CD4-positive, alpha-beta T cell treated with Interferon gamma for 1 hour (primary cell): ENCODE data around the gene THBS1.

ENCODE experiments used
- DNase-seq: peaks from one replicate; pipeline ENCODE4 v3.0.0-alpha.2; 2020

THBS1 gene

GRCh38 chr15:39589815-39590644 lies 9.2 kb downstream of the THBS1 start:
- DNase-seq, result no peak

DNA sequence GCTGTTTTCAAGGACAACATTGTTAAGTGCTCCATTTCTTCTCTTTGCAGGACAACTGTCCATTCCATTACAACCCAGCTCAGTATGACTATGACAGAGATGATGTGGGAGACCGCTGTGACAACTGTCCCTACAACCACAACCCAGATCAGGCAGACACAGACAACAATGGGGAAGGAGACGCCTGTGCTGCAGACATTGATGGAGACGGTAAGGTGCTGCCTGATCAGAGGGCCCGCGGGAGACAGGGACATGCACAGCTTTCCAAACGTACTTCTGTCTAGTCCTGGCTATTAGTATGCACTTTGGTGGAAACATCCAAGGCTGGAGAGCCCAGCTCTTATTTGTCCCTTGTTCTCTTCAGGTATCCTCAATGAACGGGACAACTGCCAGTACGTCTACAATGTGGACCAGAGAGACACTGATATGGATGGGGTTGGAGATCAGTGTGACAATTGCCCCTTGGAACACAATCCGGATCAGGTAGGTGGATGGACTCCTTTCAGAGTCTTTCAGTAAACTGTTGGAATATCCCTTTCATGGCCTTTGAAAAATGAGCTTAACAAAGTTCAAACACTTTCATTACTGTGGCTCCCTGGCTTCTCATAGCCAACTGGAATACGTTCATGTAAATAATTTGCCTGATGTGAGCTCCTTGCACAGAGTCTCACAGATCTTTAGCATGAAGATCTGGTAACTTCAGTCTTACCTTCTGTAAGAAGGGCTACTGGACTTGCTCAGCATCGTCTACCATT lies 10.4 kb downstream of the THBS1 start:
- DNase-seq, result no peak

- no peak for DNase-seq
These were observed 11.0 kb downstream of the THBS1 start for GRCh38 chr15:39591896-39592315.

- DNase-seq, result no peak
These were observed 11.6 kb downstream of the THBS1 start for GRCh38 chr15:39592500-39592899.

GRCh38 chr15:39593071-39593655 lies 12.3 kb downstream of the THBS1 start:
- DNase-seq, result no peak

DNA sequence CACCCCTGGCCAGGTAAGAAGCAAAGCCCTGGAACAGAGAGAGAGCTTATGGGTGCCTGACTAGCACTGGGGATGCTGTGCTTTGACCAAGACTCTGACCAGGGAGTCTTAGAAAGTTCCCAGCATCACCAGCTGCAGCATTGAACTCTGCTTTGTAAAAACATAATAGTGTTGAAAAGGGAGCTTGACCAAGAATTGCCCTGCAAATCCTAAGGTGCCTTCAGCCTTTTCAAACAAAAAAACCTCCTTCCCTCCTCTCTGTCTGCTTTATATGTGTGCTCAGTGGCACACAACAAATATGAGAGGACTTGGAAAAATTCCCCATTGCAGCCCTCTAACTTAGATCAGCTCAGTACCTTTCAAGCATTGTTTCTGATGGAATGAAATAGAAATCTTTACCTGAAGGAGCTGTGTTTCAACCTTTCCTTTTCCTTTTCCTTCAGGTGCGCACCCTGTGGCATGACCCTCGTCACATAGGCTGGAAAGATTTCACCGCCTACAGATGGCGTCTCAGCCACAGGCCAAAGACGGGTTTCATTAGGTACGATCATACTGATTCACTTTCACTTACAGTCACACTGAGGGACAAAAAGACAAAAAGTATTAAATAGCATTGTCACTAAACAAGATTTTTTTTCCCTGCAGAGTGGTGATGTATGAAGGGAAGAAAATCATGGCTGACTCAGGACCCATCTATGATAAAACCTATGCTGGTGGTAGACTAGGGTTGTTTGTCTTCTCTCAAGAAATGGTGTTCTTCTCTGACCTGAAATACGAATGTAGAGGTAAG lies 13.0 kb downstream of the THBS1 start:
- peak; percentile 11 for DNase-seq

GRCh38 chr15:39594446-39595337 lies 13.8 kb downstream of the THBS1 start:
- no peak for DNase-seq

GRCh38 chr15:39595338-39596221 lies 14.7 kb downstream of the THBS1 start:
- no peak for DNase-seq

DNA sequence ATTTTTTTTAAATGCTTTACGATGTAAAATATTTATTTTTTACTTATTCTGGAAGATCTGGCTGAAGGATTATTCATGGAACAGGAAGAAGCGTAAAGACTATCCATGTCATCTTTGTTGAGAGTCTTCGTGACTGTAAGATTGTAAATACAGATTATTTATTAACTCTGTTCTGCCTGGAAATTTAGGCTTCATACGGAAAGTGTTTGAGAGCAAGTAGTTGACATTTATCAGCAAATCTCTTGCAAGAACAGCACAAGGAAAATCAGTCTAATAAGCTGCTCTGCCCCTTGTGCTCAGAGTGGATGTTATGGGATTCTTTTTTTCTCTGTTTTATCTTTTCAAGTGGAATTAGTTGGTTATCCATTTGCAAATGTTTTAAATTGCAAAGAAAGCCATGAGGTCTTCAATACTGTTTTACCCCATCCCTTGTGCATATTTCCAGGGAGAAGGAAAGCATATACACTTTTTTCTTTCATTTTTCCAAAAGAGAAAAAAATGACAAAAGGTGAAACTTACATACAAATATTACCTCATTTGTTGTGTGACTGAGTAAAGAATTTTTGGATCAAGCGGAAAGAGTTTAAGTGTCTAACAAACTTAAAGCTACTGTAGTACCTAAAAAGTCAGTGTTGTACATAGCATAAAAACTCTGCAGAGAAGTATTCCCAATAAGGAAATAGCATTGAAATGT lies 15.6 kb downstream of the THBS1 start:
- DNase-seq, result no peak

DNA sequence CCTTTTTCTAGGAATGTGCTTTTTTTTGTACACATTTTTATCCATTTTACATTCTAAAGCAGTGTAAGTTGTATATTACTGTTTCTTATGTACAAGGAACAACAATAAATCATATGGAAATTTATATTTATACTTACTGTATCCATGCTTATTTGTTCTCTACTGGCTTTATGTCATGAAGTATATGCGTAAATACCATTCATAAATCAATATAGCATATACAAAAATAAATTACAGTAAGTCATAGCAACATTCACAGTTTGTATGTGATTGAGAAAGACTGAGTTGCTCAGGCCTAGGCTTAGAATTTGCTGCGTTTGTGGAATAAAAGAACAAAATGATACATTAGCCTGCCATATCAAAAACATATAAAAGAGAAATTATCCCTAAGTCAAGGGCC lies 16.5 kb downstream of the THBS1 start:
- DNase-seq, result no peak

GRCh38 chr15:39597751-39598185 lies 16.9 kb downstream of the THBS1 start:
- no peak for DNase-seq

GRCh38 chr15:39598186-39598850 lies 17.4 kb downstream of the THBS1 start:
- DNase-seq, result no peak

- DNase-seq, result no peak
These were observed 18.3 kb downstream of the THBS1 start for GRCh38 chr15:39598958-39599845.

DNA sequence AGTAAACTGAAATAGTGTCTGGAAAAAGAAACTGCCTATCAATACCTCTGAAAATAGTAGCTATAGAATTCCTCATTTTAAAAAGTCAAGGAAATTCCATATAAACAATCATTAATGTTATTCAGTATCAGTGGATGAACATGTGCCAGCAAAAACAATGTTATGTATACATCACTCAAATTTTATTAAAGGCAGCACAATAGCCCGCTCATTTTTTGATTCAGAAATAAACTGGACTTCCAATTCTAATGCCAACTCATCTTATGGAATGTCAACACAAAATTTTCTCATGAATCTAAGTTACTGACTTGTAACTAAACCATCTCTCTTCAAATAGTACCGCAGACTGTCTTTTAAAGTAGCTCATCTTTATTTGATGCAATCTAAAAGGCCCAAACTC lies 19.0 kb downstream of the THBS1 start:
- no peak for DNase-seq

GRCh38 chr15:39602143-39602542 lies 21.3 kb downstream of the THBS1 start:
- no peak for DNase-seq

DNA sequence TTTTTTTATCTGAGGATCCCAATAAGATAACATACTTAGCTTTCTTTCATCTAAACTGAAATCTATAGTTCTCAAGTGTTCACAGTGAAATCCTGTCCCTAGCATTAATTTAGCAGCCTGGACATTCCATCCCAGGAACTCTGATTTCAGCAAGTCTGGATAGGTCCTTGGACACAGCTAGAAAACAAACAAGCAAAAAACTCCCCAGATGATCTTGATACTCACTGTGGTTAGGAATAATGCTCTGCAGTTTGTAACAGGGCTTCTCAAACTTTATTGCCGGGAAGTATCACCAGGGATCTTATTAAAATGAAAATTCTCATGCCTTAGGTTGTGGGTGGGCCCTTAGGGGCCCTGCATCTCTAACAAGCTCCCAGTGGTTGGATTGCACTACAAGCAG lies 24.3 kb downstream of the THBS1 start:
- DNase-seq, result no peak

DNA sequence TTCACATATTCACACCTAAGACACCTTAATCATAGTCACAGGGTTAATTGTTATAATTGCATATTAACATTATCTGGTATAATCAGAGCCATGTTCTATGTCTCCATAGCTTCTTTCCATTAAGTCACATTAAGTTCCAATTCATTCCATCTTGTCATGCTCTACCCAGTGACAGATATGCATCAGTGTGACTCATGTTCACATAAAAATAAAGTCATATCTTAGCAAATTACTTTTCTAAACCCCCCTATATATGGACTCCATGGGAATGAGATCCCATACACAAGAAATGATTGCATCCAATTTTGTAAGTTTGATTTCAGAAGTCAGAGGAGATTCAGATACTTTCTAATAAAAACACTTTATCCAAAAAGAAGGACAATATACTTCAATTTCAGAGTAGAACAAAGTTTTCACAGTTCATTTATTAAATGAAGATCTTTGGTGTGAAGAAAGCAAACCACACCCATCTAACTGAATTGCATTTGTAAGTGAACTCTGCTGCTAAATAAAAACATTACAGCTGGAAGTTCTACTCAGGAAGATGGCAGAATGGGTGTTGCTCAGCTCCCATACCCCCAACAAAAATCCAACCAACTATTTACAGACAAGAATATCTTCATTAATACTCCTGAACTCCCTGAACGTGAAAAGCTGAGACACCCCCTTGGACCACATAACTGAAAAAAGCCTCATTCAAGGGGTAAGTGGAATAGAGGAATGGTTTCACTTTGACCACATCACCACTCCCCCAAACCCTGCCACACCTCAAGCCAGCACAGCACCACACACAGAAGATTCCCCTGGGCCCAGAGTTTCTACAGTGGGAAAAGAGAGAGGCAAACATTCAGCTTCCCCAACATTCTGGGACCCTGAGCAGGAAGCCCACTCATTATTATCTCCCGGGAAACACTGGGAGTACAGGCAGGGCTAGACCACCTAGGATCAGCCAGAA lies 27.6 kb downstream of the THBS1 start:
- DNase-seq, result no peak
